HL-60/S4 treated with retinoic acid at 250 ng/mL for 4 days and 3 days (cell line): ENCODE results near the gene TBC1D8.

Source experiments
- in situ Hi-C: fragments of 300-500 bp; cut with MboI; formaldehyde crosslinking; loops from 2 replicates; pipeline ENCODE4 v1.7.0; 2022; ENCODE audit warnings: low sequenced_read_pairs

TBC1D8 gene

DNA sequence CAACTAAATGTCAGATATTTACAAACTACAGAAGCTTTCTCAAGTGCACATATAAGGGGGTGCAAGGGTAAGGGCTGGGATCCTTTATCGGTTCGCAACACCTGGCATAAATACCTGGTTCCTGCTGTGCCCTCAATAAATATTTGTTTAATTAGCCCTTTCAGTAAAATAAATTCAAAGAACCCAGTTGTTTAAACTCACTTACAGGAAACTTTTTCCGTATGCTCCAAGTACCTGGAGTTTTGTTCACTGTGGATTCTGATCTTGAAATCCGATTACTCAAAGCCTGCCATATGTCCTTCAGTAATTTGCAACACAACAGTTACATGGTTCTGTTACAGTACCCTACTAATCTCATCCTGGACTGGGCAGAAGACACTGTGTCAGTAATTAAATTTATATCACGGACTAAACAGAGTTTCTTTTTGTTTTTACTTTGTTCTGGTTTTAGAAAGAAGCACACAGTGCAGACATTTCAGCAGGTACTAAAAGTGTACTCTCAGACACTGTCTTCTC, 36.9 kb downstream of the TBC1D8 start:
- in situ Hi-C loops: no loop called here

DNA sequence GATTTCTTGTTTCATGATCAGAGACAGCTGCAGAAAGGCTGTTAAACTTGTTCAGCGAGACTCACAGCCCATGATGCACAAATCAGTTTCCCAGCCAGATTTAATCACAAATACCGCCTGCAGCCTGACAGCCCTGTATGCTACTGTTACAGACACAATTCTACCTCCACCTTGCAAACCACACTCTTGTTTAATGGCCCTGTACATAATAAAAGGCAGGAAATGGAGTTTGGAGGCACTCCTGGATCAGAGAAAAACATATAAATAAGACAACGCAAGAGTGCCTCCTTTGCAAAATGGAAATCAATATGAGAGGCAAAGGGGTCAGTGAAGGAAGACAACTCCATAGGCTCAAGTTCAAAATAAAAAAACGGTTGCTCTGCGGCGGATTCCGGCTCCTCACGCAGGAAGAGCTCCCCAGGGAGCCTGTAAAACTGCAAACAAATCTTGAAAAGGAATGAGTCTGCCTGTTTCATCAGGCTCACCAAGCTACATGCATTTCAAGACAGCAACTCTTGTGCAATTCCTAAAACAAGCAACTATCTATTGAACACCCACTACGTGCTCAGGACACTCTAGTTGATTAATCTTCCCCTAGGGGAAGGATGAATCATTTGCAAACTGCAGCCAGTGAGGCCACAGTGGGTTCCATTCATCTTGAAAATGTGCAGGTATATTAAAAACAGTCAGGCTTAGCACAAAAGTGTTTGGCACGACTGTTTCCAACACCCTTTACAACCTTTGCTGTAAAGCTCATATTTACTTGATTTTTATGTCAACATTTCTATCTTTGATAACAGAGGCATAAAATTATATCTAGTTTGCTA, 37.5 kb downstream of the TBC1D8 start:
- in situ Hi-C loops: no loop called here

DNA sequence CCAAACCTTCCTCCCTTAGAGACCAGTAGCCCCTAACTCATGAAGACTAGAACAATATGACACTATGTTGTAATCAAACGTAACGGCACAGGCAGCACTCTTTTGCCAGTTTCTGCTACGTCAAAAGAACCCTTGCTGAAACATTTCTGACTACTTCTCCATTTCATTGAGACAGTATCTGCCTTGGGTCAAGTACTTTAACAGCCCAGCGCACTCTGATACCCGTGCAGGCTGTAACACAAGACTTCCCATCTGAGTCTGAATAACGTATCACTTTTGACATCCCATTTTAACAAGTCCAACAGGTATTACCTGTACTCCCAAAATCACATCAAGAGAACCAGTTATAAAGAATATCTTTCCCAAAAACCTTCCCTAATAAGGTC, 38.4 kb downstream of the TBC1D8 start:
- in situ Hi-C loops: no loop called here

DNA sequence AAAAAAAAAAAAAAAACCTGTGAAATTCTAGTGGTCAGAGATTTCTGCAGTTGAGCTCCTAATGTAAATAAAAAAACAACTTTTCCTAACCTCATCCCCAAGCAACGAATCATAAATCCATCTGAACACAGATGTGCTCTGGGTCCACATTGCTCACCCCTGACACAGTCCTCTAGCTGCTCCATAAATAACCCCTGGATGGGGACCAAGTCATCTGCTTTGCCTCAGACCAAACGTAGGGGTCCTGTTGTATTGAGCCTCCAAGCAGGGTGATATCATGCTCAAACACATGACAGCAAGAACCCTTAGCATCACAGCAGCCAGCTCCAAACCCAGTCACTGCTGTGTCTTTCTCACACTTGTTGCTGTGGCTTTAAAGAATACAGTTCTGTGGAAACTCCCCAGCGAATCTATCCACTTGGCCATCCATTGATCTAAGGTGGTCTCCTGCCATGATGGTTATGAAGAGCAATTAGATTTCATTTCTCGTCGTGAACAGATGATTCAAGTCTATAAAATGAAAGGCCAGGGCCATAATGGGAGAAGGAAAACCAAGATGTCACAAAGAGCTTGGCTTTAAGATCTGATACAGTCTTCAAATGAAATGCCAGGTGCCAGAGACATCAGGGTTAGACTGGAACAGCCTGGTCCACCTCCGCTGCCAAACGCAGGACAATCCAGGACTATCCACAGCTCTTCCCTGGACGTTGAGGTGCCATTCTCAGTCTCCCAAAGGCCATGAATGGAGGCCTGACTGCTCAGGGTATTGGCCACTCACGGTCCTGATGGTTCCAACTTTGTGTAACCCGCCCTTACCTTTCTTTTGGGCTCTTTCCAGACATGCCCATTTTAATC, 39.0 kb downstream of the TBC1D8 start:
- in situ Hi-C loops: no loop called here

DNA sequence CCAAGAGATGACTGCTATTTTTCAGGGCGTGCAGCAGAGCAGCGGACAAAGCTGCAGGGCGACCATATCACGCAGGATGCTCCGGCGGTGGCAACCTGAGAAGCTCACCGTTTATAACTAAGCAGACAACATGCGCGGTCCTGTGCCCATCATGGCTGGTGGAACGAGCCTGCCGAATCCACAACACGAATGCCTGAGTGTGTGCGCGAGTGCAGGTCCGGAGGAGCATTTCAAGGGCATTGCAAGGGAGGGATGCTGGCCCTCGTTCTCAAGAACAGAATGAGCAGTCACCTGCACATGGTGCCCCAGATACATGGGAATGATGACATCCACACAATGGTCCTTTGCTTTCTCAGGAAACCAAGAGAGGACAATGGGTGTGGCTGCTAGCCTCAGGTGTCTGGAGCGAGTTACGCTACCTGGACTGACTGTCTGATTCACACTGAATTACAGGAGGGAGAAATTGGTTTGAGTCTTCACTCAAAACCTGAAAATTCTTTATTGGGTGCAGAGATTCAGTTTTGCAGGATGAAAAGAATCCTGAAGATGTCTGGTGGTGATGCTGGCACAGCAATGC, 39.8 kb downstream of the TBC1D8 start:
- in situ Hi-C loops: no loop called here

DNA sequence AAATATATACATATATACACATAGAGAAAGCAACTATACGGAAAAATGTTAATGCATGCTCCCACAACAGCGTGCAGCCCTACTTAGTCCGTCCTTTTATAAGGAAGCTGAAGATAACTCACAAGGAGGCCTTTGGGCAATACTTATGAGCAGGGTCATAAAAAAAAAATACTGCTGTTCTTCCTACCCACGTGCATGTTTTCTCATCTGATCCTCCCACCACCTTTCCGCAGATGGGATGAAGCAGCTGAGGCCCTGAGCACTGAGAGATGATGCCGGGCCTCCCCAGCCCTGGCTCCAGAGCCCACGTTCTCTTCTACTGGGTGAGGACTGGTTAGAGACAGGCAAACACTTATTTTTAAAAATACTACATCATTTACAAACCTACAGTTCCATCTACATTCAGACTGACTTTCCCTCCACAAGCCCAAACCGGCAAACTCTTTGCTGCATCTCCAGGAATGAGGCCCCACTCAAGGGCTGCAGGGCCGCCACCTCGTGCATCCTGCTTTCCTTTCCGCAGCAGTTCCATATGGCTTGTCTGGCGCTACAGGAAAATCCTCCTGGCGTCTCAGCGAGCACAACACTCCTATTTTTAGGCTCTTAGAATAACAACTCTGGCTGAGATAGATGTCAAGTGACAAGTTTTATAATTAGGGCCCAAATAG, 41.6 kb downstream of the TBC1D8 start:
- in situ Hi-C loops: no loop called here

DNA sequence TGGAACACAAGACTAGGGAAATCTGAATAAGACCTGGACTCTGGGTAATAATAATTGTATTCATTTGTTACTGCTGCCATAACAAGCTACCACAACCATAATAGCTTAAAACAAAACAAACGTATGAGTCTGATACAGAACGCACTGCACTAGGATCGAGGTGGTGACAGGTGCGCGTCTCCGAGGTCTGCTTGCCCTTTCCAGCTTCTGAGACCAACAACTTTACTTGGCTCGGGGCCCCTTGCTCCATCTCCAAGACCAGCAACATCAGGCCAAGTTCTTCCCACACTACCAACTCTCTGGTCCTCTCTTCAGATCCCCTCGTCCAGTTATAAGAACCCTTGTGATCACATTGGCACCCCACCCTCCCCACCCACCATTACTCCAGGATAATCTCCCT, 42.8 kb downstream of the TBC1D8 start:
- in situ Hi-C loops: no loop called here

DNA sequence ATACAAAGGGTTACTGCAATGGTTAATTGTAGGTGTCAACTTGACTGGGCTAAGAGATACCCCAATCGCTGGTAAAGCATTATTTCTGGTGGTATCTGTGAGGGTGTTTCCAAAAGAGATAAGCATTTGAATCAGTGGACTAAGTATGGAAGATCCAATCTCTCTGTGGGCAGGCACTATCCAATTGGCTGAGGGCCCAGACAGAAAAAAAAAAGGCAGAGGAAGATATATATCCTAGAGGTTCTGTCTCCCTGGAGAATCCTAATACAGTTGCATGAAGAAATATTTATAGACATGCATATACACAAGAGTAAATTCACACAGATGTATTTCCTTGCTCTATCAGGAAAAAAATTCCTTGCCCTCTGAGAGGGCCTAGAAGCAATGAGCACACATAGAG, 43.9 kb downstream of the TBC1D8 start:
- in situ Hi-C loops: no loop called here

DNA sequence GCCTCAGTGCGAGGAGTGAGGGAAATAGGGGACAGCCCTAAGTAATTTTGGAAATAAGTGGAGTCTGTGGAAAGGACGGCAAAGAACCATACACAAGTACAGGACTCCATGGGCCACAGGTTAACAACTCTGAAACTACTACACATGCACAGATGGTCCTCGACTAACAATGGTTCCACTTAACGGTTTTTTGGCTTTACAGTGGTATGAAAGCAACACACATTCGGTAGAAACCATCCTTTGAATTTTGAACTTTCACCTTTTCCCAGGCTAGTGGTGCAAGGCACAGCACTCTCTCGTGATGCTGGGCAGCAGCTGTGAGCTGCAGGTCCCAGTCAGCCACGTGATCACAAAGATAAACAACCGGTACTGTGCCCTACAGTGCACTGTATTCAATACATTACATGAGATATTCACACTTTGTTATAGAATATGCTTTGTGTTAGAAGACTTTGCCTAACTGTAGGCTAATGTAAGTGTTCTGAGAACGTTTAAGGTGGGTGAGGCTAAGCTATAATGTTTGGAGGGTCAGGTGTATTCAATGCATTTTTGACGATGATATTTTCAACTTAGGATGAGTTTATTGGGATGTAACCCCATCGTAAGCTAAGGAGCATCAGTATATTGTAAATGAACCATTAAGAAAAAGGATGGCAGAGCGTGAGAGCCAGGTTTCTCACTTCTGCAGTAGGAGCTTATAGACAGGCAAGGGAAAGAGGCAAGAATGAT, 44.6 kb downstream of the TBC1D8 start:
- in situ Hi-C loops: no loop called here

DNA sequence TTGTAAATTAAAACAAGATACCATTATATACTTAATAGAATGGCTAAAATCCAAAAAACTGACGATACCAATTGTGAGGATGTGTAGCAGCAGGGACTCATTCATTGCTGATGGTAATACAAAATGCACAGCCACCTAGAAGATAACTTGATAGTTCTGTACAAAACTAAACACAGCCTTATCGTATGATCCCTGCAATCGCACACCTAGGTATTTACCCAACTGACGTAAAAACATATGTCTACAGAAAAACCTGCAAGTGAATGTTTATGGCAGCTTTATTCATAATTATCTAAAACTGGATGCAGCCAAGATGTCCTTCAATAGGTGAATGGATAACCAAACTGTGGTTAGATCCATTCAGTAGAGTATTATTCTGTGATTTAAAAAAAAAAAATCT, 45.5 kb downstream of the TBC1D8 start:
- in situ Hi-C loops: no loop called here

DNA sequence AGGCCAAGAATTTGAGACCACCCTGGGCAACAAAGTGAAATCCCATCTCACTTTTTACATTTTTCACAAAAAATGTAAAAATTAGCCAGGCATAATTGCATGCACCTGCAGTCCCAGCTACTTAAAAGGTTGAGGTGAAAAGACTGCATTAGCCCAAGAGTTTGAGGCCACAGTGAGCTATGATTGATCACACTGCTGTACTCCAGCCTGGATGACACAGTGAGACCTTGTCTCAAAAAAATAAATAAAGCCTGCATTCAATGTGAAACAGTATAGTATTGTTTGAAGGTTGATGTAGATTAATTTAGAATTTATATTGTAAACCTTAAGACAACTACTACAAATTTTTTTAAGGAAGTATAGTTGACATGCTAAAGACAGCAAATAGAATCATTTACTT, 53.5 kb downstream of the TBC1D8 start:
- in situ Hi-C loops: no loop called here

DNA sequence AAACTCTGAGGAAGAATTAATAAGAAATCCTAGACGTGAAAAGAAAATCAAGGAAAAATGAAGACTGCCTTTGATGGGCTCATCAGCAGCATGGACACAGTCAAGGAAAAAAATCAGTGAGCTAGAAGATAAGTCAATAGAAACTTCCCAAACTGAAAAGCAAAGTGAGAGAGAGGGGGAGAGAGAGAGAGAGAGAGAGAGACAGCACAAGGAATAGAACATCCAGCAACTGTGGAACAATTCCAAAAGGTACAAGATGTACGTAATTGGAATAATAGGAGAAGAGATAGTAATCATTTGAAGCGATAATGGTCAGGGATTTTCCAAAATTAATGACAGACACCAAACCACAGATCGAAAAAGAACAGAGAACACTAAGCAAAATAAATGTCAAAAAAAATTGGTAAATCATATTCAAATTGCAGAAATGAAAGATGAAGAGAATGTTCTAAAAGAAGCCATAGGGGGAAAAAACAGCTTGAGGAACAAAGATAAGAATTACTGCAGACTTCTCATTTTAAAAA, 54.5 kb downstream of the TBC1D8 start:
- in situ Hi-C loops: no loop called here

DNA sequence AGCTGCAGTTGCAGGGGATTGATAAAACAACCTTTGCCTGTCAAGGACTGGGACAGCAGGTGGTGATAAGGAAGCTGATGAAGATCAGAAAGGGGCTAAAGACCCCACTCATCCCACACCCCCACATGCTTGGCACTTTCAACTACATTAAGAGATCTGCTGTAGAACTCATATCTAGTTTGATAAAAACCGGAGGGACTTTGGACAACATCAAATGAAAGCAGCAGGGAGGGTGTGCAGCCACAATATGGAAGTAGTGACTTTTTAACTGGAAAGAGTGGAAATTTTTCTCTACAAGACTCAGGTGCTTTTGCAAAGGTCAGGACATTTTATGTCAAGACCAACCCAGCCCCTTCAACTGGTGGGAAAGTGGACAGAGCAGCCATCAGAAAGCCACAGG, 56.8 kb downstream of the TBC1D8 start:
- in situ Hi-C loops: no loop called here

DNA sequence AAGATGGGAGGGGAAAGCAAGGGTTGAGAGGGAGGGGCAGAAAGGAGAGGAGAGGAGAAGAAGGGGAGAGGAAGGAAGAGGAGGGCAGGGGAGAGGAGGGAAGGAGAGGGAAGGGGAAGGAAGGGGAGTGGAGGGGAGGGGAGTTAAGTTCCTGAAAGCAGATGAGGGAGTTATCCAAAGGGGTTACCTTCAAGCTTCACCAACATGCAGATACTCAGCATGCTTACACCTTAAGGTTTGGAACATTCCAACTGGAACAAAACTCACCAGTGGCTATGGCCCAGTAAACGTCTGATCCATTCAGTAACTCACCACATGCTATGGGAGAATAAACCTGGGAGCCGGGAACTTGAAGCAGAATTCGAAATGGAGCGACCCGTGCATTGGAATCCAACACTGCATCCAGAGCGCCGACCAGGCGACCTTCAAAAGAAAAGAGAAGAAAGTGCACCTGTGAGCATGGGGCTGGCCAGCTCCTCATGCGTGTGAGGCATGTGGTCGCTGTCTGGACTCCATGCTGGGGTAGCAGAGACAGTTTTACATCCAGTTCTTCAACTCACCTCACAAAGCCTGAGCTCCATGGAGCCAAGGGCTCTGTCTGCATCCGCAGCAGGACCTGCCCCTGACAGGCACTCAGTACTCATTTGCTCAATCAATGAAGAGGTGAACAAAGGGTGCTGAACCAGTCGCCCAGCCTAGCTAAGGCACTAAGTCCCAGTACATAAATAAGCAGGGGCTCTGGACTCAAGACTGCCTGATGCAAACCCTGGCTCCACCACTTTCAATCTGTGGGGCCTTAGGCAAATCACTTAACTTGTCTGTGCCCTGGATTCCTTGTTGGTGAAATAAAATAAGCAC, 61.0 kb downstream of the TBC1D8 start:
- in situ Hi-C loops: no loop called here

DNA sequence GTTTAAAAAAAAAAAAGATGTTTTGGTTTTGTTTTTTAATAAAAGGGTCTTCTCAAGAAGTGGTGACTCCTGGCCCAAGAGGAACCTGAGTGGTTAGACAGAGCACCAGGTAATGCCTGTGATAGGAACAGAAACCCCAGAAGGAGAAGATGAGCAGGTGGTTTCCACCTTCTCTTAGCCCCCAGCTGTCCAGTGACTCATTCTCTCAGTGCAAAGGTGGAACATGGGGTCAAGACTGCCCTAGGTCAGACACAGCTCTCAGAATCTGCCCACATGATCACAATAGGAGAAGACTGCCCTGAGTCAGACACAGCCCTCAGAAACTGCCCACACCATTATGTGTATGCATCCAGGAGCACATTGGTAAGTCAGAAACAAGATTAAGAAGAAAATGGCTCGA, 61.8 kb downstream of the TBC1D8 start:
- in situ Hi-C loops: no loop called here

DNA sequence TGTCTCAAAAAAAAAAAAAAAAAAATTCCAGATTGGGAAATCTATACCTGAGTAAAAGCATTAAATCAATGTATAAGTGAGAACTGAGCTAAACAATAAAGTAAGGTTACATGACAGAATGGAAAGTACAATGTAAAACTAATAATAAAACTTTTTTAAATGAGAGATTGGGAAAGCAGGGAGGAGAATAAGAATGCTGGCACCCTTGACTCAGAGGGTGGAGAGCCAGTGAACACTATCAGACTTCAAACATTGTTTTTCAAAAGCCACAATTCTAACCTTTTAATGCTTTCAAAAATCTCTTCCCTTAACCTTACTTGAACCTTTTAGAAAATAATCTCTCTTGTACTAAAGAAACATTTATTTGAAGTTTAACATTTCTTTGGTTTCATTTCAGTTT, 63.5 kb downstream of the TBC1D8 start:
- in situ Hi-C loops: no loop called here

DNA sequence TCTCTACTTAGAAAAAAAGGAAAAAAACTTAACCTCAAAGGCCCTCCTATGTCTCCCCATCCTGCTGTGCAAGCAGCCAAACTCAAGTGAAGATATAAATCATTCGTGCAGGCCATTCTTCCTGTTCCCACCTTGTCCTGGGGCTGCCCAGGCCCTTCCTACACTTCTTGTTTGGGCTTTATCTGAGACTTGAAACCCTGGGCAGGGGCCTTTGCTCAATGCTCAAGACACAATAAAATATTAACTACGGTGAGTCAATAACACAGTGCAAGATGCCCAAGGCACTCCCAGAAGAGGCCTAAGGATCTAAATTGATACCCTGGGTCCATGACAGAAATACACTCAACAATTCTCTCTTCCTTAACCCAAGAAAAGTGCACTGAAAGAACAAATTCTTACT, 67.6 kb downstream of the TBC1D8 start:
- in situ Hi-C loops: no loop called here

DNA sequence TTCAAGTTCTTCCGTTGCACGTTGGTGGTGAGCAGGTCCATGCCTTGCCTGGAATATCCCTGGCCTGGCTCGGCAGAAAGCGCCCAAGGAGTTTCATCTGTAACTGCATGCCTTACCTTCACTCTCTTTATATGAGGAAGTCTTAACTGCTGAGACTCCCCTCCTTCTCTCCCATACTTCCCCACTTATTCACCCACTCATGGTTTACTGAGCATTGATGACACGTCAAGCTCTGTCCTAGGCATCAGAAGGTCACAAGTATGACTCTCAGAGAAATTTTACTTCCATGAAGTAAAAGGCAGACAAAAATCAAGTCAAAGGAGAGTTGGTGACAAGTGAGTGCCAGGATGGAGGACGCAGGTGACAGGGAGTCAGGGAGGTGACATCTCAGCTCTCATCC, 68.2 kb downstream of the TBC1D8 start:
- in situ Hi-C loops: no loop called here

DNA sequence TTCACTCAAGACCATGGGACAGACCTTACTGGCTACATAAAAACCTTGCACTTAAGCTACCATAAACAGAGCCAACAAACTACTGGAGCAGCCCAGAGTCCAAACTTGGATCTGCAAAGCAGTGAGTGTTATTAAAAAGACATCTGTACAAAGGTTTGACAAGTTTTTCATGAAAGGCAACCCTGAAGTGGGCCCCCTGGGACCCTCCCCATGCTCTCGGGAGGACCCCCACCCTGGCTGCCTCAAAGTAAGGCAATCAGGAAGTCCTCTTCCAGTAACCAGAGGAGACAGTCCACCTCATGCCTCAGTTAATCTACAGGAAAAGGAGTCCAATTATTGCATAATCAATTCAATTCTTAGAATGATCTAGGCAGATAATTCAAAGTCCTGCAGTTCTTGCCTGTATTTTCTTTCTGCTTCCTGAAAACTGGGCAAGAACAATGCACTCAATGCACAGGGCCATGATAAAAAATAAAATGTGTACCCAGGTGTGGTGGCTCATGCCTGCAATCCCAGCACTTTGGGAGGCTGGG, 69.7 kb downstream of the TBC1D8 start:
- in situ Hi-C loops: no loop called here
